Embryonic facial prominence (tissue), 1 donor: ENCODE results near the gene FOXN3.

Experiments used
- DNase-seq: peaks from one replicate; pipeline ENCODE4 v3.0.0-alpha.2; 2016; ENCODE audit errors: extremely low spot score

The FOXN3 gene

DNA sequence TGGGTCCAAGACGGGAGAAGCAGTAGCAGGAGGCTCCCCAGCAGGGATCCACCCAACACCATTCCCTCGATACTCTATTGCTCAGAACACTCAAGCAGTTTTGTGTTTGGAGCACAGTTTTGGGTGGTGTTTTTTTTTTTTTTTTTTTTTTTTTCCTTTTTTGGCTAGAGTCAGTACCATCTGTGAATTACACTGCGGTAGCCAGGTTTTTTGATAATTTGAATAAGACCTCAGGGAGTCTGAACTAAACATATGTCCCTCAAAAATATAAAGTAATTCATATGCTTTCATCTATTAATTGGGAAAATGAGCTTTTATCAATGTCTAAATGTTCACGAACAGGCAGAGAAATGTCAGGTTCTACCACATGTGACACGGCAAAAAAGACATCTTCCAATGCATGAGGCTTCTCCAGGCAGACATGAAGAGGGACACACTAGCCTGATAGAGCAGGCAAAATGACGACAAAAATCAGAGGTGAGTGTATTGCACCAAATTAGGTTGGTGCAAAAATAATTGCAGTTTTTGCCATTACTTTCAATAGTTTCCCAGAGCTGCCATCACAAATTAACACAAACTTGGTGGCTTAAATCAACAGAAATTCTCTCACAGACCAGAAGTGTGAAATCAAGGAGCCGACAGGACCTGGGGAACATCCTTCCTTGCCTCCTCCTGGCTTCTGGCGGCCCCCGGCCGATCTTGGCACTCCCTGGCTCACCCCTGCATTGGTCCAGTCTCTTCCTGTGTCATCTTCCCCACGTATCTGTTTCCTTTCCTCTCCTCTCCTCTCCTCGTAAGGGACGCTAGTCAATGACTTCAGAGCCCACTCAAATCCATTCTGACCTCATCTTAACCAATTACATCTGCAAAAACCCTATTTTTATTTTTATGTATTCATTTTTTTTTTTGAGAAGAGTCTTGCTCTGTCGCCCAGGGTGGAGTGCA, 33.9 kb downstream of the FOXN3 start:
- DNase-seq, result no peak

DNA sequence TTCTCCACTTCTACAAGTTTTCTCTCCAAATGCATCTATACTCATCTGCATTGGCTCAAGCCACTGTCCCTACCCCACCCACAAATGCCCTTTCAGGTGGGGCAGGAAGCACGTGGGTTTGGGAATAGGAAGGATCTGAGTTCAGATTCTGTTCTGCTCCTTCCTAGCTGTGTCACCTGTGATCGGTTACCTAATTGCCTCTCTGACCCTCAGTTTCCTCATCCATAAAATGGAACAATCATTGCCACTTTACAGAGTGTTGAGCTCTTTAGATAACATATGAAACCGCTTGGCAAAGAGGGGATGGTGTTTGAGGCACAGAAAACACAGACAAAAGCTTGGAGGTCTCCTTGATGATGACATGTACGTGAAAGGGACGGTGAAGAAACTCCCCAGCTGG, 34.5 kb downstream of the FOXN3 start:
- no peak for DNase-seq

- no peak for DNase-seq
These were observed 36.9 kb downstream of the FOXN3 start for GRCh38 chr14:89379891-89380820.

DNA sequence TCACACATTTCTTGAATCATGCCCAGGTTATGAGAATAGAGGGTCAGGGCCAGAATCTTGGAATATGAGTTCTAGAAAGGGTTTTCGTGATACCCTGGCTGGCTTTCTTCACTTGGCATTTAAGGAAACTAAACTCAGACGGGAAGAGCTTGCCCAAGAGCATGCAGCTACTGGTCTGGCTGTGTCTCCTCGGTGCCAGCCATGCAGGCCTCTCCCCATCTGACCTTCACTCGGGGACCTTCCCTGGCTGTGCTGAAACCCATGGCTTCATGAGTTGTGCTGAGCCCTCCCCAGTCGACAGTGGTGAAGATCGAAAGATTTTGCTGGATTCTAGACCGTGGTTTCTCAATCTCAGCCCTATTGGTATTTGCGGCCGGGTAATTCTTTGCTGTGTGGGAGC, 38.0 kb downstream of the FOXN3 start:
- no peak for DNase-seq

- DNase-seq, result no peak
These were observed 38.9 kb downstream of the FOXN3 start for GRCh38 chr14:89378119-89378518.

DNA sequence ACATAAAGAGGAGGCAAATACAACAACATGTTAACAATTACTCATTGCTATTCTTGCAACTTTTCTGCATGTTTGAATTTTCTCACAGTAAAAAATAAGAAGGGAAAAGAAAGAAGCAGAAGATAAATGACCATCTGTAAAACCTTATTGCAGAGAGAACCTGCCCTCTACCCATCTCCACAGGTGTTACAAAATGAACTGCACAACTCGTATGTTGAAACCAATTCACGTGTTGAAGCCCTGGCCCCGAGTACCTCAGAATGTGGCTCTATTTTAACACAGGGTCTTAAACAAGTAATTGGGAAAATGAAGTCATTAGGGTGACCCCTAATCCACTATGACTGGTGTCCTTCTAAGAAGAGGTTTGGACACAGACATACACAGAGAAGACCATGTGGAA, 39.5 kb downstream of the FOXN3 start:
- DNase-seq, result no peak

DNA sequence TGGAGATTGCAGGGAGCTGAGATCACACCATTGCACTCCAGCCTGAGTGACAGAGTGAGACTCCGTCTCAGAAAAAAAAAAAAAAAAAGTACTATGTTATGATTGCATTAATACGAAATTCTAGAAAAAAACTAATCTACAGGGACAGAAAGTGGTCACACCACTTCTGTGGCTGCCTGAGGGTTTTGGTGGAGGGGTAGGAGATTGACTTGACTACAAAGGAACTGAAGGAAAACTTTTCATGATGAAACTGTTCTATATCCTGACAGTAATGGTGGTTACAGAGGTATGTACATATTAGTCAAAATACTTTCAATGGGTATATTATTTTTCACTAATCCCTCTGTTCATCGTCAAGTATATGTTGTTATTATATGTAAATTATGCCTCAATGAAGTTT, 42.1 kb downstream of the FOXN3 start:
- no peak for DNase-seq

GRCh38 chr14:89373185-89373584, 43.8 kb downstream of the FOXN3 start:
- no peak for DNase-seq

DNA sequence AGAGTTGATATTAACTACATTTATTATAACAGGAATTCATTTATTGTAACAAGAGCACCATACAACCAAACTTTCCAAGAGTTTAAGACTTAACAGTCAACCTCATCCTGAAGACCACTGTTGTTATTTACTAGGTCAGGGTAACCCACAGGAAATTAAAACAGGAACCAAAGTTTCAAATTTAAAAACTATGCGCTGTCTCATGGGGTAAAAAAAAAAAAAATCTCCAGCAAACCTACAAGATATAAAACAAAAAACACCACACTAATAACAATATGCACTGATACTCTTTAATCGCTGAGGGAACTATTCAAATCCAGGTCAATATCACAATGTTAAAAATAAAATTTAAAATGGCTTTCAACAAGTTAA, 44.5 kb downstream of the FOXN3 start:
- DNase-seq, result no peak

DNA sequence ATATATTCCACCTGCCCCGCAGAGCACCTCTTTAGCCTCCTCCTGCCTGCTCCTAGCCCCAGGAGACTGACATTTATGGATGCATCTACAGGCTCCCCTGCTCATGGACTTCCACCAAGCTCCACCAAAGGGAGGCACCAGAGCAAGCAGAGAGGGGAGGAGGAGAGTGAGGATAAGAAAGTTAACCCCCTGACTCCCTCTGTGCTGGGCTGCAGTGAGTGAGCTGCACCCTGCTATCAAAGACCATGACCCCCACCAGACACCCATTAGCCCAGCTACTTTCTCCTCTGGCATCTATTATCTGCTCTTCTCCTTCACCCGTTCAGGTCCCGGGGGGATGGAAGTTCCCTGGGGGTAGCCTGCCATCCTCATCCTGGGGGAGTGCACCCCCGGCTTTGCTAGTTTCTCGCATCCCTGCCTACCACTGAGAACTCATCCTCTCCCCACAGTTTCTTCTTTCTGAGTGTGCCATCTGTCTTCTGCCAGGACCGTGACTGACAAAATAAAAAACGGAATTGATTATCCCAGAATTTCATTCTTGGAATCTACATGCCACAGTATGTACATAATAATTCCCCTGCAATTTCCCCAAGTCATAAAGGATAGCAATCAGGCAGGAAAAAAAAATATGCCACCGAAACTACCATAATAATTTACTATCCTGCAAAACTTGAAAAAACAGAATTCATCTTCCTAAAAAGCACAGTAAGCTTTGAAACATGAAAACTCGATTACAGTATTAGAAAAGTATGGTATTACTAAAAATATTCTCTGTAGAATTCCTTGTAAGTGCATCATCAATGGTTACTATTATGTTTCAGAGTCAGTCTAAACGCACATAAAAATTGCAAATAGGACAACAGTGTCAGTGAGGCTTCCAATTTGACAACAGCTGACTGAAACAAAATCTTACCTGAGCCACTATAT, 45.2 kb downstream of the FOXN3 start:
- no peak for DNase-seq

DNA sequence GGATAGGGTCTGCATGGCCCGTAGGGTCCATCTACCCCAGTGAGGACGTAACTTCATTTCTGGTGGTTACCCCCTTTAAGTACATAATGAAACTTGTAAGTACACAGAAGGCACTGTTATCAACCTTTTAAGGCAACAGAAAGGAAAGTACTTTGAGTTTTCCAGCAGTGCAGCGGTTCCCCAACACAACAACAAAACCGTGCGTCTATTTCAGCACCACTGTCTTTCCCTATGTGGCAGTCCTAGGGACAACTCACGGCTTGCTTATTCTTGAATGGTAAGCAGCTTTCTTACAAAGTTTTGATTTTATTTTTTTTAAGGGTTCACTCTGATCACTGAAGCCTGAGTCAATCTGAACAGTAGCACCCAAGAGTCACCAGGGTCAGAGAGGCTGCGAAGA, 46.3 kb downstream of the FOXN3 start:
- DNase-seq, result no peak

GRCh38 chr14:89370381-89370780, 46.7 kb downstream of the FOXN3 start:
- no peak for DNase-seq

- no peak for DNase-seq
These were observed 47.4 kb downstream of the FOXN3 start for GRCh38 chr14:89369656-89370055.

- no peak for DNase-seq
These were observed 48.2 kb downstream of the FOXN3 start for GRCh38 chr14:89368490-89369477.

DNA sequence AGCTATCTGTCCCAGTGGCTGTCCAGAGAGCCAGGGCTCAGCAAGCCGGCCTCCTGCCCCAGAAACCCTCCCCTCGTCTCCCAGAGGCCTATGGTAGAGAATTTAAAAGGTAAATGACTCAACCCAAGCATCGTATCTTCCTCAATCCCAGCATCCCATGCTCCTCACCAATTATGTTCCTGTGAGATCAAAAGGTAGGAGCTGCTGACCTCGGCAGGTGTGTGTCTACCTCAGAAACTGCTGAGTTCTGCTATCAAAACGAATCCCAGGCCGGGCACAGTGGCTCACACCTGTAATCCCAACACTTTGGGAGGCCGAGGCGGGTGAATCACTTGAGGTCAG, 49.3 kb downstream of the FOXN3 start:
- DNase-seq, result no peak

DNA sequence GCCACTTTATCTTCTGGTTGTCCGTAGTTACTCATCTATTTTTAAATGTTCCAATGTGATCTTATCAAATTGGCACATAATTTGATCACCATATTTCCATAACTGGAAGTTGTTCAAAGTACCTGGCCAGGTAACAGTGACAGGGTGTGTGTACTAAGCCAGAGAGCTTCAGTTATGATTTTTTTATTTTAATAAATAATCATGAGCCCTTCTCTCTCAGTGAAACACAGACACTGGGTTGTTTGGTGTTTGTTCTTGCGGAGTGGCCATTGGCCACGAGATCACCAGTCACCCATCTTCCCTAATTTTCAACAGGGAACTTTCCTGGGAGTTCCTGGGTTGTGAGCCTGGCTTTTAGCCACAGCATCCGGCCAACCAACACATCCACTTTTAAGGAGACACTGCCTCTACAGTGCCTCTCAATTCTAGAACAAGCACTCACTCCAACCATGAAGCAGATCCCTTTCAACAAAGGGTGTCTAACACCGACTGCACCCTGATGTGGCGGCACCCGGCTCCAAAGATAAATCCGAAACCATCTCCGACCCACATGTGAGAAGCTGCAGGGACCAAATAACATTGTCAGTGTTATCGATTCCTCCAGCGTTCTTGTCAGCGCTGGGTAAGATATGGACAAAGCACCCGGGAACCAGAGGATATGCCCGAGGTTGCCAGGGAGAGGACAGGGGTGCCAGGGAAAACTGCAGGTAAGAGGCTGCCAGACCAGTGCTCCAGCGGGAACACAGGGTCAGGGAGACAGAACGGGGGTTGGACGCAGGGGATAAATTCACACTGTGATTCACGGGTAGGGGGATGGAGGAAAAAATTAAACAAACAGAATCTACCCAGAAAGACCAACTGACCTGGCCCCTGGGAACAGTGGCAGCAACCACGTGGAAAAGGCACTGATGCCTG, 49.9 kb downstream of the FOXN3 start:
- no peak for DNase-seq

GRCh38 chr14:89365061-89365801, 51.8 kb downstream of the FOXN3 start:
- DNase-seq, result no peak

DNA sequence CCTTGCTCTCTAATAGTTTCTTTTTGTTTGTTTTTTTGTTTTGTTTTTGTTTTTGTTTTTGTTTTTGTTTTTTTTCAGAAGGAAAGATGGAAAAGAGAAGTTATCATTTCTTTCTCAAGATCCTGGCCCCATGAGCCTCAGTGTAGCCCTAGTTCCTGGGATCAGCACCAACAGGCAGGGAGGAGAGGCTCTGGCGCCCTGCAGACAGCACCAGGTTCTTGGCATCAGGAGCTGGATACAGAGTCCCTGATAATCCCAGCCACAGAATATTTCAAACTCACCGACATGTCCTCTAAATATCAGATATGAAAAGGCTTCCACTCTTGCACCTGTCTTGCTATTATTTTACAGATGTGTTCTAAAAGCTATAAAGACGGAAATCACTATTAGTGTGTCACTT, 52.7 kb downstream of the FOXN3 start:
- no peak for DNase-seq

- no peak for DNase-seq
These were observed 56.8 kb downstream of the FOXN3 start for GRCh38 chr14:89360277-89360676.
